ENCODE data around the gene CENPU. TPM values are rescaled to one million over a fixed set of nuclear protein-coding genes. Genes with fewer than 3 reads are reported as not detected.

Gene CENPU
- total RNA-seq, 4 donors from 2014 or later = 1.8 to 3.5 (median 1.9) TPM; not detected in 1

- intact Hi-C loops (cut with DNase I) = no loop called here
- WGBS, 2 donors = 48 to 58% methylated on average over 13 of the region's 13 CpGs
- DNase-seq = peak; percentile 59 to 78
- Histone ChIP-seq H3K9me3 (no peaks in the 10 kb centered on the region), H3K36me3 (peaks cover 12 to 16% of the 10 kb centered on the region in 2 donors), H3K27ac (peak overlapping the region; percentile 60 to 89 (median 73)), H3K4me1 (peaks cover 23 to 32% of the 10 kb centered on the region in 2 donors), H3K4me3 (replicated peaks in 1 of 3) (no peak overlapping the region), H3K27me3 (no peaks in the 10 kb centered on the region)
- TF ChIP-seq POLR2A (IDR thresholded peaks at IDR 0.05) (peak in 1 of 2 donors; percentile 33), CTCF (IDR thresholded peaks at IDR 0.05) (peak in 2 of 6 experiments; percentile 20 to 24)
These were observed 42.1 kb upstream of the CENPU start for GRCh38 chr4:184775854-184776555.

- no peaks in the 10 kb centered on the region for H3K27me3 ChIP-seq
- no peak overlapping the region for H3K4me3 ChIP-seq (replicated peaks in 1 of 3)
- TF ChIP-seq CTCF (IDR thresholded peaks at IDR 0.05) = no peak
- TF ChIP-seq POLR2A (IDR thresholded peaks at IDR 0.05) = no peak
- 87 to 97% methylated on average over 7 of the region's 7 CpGs for WGBS, 2 donors
- no peak overlapping the region for H3K27ac ChIP-seq
- H3K9me3 ChIP-seq = no peaks in the 10 kb centered on the region
- DNase-seq = no peak
- intact Hi-C loops (cut with DNase I) = no loop called here
- peaks cover 12 to 16% of the 10 kb centered on the region in 2 donors for H3K36me3 ChIP-seq
- H3K4me1 ChIP-seq = peaks cover 23 to 36% of the 10 kb centered on the region in 2 donors
These were observed 40.3 kb upstream of the CENPU start for GRCh38 chr4:184774152-184774551.

- peaks cover 35% of the 10 kb centered on the region in 2 donors for H3K36me3 ChIP-seq
- H3K4me1 ChIP-seq = peaks cover 11 to 15% of the 10 kb centered on the region in 2 donors
- DNase-seq = no peak
- intact Hi-C loops (cut with DNase I) = no loop called here
- H3K27ac ChIP-seq = peak overlapping the region in 2 of 3 donors; percentile 26 to 57
- no peaks in the 10 kb centered on the region for H3K27me3 ChIP-seq
- no peak for TF ChIP-seq POLR2A (IDR thresholded peaks at IDR 0.05)
- 92 to 100% methylated on average over 1 of the region's 1 CpG for WGBS, 2 donors
- H3K9me3 ChIP-seq = no peaks in the 10 kb centered on the region
- no peak overlapping the region for H3K4me3 ChIP-seq (replicated peaks in 1 of 3)
These were observed 37.5 kb upstream of the CENPU start for GRCh38 chr4:184771416-184771815.

DNA sequence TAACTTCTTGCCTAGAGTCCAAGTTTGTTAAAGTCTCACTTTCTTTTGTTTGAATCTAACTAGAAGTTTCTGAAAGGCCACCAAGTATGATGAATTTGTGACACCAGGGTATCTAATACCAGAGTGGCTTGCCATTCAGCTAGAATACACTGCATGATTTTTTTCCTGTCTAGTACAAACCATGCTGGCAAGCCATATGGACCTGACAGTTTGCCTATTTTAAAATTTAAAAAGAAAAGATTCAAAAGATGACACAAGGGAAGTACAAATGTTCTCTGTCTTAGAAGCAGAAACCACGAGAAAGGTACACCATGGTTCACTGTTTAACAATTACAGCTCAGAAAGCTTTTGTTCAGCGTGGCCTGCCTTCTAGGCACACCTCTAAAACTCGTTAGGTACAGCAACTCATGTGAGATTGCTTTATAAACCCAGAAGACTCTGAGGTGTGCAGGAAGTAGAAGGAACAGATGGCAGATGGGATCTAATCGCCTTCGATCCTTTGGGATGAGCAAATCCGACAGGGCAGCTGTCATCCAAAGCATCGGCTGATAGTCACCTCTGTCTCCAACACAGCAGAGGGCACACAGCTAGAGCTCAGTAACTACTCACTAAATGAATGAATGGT is 35.4 kb upstream of the CENPU start:
- H3K4me3 ChIP-seq (replicated peaks in 1 of 3) = no peak overlapping the region
- no peaks in the 10 kb centered on the region for H3K9me3 ChIP-seq

DNA sequence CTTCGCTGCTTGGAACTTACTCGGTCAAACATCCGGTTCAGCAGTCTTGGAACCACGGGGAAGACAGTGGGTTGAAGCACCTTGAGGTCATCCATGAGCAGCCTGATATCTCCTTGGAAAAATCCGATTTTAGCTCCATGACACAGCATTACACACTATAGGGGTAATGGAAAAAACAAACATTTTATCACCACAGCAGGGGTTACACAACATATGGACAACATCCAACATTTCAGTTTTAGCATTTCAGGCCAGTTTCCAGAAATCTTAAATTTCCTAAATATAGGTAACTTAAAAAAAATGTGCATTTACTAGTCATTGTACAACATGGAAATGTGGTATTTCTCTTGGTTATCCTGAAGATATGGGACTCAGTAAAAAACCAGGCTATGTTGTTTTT is 34.4 kb upstream of the CENPU start:
- TF ChIP-seq CTCF (IDR thresholded peaks at IDR 0.05) (no peak), POLR2A (IDR thresholded peaks at IDR 0.05) (no peak)

More for the DNA sequence above, 35.4 kb upstream of the CENPU start:
- DNase-seq = no peak
- Histone ChIP-seq H3K27me3 (no peaks in the 10 kb centered on the region), H3K36me3 (peaks cover 46 to 48% of the 10 kb centered on the region in 2 donors), H3K4me1 (peaks cover 0 to 11% of the 10 kb centered on the region in 2 donors), H3K27ac (no peak overlapping the region)
- intact Hi-C loops (cut with DNase I) = no loop called here
- 94% methylated on average over 7 of the region's 7 CpGs for WGBS, 2 donors
- TF ChIP-seq CTCF (IDR thresholded peaks at IDR 0.05) (no peak), POLR2A (IDR thresholded peaks at IDR 0.05) (no peak)

More for the DNA sequence above, 34.4 kb upstream of the CENPU start:
- no peaks in the 10 kb centered on the region for H3K27me3 ChIP-seq
- intact Hi-C loops (cut with DNase I) = no loop called here
- no peak for DNase-seq
- no peak overlapping the region for H3K27ac ChIP-seq
- peaks cover 0 to 11% of the 10 kb centered on the region in 2 donors for H3K4me1 ChIP-seq
- WGBS, 2 donors = 87 to 91% methylated on average over 5 of the region's 5 CpGs
- peaks cover 41 to 42% of the 10 kb centered on the region in 2 donors for H3K36me3 ChIP-seq
- no peaks in the 10 kb centered on the region for H3K9me3 ChIP-seq
- no peak overlapping the region for H3K4me3 ChIP-seq (replicated peaks in 1 of 3)

Data from thyroid gland (tissue), 4 donors.